A549 (cell line): ENCODE data around the gene IQSEC3.

Source experiments
- CEBPB ChIP-seq, 2 experiments: fragments of >200 bp in 1 of 2; sonication (Bioruptor Twin) in 1 of 2; formaldehyde crosslinking in 1 of 2; IDR thresholded peaks; 2 replicates each; pipeline ENCODE4 v1.6.1; 2012 to 2016
- CHD2 ChIP-seq: fragments of 150-350 bp; IDR thresholded peaks from 2 replicates; pipeline ENCODE4 v1.6.1; 2014; ENCODE audit warnings: low read length; ENCODE audit not compliant: partially characterized antibody
- HMGXB4 ChIP-seq: fragments of 250-450 bp; sonication (Bioruptor Pico); IDR thresholded peaks from 2 replicates; pipeline ENCODE4 v1.5.0; 2021; ENCODE audit warnings: mild to moderate bottlenecking, moderate library complexity, borderline replicate concordance
- MAX ChIP-seq: IDR thresholded peaks from 2 replicates; pipeline ENCODE4 v1.6.1; 2012
- MYC ChIP-seq: IDR thresholded peaks from 2 replicates; pipeline ENCODE4 v1.6.1; 2012; ENCODE audit warnings: mild to moderate bottlenecking, inconsistent platforms, low read length, improper control_type of control experiment, borderline replicate concordance
- PBX3 ChIP-seq: IDR thresholded peaks from 2 replicates; pipeline ENCODE4 v1.6.1; 2012
- POLR2A ChIP-seq: IDR thresholded peaks from 2 replicates; pipeline ENCODE4 v1.6.1; 2012; ENCODE audit warnings: mild to moderate bottlenecking, low read length
- RAD21 ChIP-seq, 2 experiments: fragments of >200 bp in 1 of 2; sonication (Bioruptor Twin) in 1 of 2; formaldehyde crosslinking in 1 of 2; IDR thresholded peaks in 1 of 2; conservative IDR thresholded peaks in 1 of 2; 2 replicates in 1 of 2; 3 replicates in 1 of 2; pipeline ENCODE4 v1.6.1; 2012 to 2018; ENCODE audit warnings: inconsistent platforms in 1 of 2
- RNF2 ChIP-seq: fragments of 200-600 bp; sonication (generic); IDR thresholded peaks from 2 replicates; pipeline ENCODE4 v1.6.1; 2016; ENCODE audit warnings: low read depth, mild to moderate bottlenecking, antibody characterized with exemption, moderate library complexity, borderline replicate concordance
- USF2 ChIP-seq: fragments of 450-650 bp; IDR thresholded peaks from 2 replicates; pipeline ENCODE4 v1.6.1; 2014; ENCODE audit warnings: antibody characterized with exemption

GRCh38 chr12:98924-99352 lies 32.4 kb downstream of the IQSEC3 start:
- TF ChIP-seq HMGXB4 (CRISPR knock-in tag): no peak
- TF ChIP-seq RNF2: no peak
- no peak for TF ChIP-seq CEBPB (IDR thresholded peaks at IDR 0.05)
- TF ChIP-seq USF2: no peak
- TF ChIP-seq MYC: no peak
- TF ChIP-seq PBX3: no peak
- TF ChIP-seq CHD2: no peak
- TF ChIP-seq RAD21 (conservative IDR thresholded peaks at IDR 0.05 in 1 of 2, IDR thresholded peaks at IDR 0.05 in 1 of 2): no peak
- no peak for TF ChIP-seq MAX
- TF ChIP-seq POLR2A: no peak
